Measurements from ENCODE around the gene IQGAP2.

DNA sequence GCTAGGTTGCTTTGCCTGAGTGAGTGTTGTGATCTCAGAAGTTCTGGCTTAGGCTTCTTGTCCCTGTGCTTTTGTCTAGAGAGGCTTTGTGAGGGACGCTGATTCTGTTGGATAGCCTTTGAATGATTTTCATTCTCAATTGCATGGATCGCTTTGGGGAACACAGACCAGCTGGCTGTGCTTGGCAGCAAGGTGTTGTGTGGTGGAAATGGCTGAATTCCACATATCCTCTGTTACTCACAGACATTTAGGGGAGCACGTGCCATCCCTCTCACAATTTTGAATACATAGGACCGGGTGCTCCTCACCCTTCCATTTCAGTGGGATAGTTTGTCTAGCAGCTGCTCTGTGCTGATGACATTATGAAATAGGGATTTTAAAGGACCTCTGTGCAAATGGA is 76.2 kb downstream of the IQGAP2 start:
- TF ChIP-seq, protein P1, sequence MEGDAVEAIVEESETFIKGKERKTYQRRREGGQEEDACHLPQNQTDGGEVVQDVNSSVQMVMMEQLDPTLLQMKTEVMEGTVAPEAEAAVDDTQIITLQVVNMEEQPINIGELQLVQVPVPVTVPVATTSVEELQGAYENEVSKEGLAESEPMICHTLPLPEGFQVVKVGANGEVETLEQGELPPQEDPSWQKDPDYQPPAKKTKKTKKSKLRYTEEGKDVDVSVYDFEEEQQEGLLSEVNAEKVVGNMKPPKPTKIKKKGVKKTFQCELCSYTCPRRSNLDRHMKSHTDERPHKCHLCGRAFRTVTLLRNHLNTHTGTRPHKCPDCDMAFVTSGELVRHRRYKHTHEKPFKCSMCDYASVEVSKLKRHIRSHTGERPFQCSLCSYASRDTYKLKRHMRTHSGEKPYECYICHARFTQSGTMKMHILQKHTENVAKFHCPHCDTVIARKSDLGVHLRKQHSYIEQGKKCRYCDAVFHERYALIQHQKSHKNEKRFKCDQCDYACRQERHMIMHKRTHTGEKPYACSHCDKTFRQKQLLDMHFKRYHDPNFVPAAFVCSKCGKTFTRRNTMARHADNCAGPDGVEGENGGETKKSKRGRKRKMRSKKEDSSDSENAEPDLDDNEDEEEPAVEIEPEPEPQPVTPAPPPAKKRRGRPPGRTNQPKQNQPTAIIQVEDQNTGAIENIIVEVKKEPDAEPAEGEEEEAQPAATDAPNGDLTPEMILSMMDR (conservative IDR thresholded peaks at IDR 0.05; ENCODE audit: low read depth, low read length) = no peak
- TF ChIP-seq EZH2phosphoT487 (IDR thresholded peaks at IDR 0.05; ENCODE audit: borderline replicate concordance, low read length) (no peak), EZH2 (IDR thresholded peaks at IDR 0.05; ENCODE audit: low read length, unreplicated experiment) (no peak)

Measured in PC-3 (cell line).